DMS 273 treated with DMSO at 0.1 percent for 48 hours (cell line): ENCODE data around the gene TLL1.

ENCODE experiments used
- DNase-seq: peaks from one replicate; lab custom pipeline; 2025; lab: John Stamatoyannopoulos, UW

Gene TLL1

DNA sequence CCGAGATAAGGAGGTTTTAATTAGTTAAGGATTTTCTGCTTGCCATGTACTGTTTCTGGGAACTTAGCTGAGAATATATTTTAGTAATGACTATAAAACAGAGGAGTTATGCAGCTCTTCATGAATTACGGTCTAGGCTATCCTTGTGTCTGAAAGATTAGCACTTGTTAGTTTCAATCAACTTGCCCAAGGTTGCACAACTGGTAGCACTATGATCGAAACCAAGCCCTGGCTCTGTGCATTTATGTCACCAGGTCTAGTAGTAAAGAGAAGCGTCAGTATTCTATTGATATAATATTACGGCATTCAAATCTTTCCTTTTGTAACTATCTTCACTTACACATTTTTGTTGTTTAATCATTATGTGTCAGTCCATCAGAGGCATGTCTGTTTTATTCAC is 176.0 kb downstream of the TLL1 start:
- DNase-seq, result no peak

DNA sequence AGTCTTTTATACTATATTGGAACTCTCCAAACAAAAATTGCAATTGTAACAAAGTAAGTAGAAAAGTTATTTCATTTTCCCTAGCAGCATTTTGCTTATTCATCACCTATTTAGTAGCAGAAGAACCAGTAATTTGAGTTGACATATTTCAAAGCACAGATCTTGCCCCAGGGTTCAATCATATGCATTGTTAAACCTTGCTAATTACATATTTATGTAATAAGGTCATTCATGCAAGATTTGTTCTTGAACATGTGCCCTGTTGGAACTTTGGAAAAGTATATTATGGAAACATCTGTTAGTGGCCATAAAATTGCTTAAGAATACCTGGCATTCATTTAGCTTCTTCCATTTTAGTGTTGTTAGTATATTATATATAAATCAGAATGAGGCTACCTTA is 191.7 kb downstream of the TLL1 start:
- DNase-seq, result no peak

DNA sequence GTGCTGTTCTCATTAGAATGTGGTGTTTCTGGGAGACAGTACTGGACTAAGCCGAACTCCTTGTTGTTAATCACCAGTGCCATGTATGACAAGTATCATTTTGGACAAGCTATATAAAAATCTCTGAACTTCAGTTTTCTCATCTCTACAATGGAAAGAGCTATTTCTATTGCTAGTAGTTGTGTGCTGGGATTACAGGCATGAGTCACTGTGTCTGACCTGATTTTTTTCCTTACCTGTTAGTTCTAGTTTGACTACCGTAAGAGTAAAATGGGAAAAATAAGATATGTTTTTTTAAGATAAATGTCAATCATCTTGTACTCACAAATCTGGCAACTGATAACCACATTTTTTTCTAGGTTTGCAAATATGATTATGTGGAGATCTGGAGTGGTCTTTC is 192.3 kb downstream of the TLL1 start:
- no peak for DNase-seq

DNA sequence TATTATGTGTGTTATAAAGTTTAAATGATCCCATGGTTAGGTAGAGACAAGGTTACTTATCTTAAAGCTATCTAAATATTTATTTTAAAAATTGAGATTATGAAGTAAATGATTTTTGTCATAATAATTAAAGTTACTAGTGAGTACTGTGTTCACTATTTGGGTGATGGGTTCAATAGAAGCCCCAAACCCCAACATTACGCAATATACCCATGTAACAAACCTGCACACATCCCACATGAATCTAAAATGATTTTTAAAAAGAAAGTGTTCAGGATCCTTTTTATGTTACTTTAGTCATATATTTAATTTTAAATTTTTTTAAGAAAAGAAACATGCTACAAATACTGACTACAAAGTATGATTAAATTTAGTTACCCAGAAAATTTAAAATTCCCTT is 193.9 kb downstream of the TLL1 start:
- DNase-seq, result no peak

DNA sequence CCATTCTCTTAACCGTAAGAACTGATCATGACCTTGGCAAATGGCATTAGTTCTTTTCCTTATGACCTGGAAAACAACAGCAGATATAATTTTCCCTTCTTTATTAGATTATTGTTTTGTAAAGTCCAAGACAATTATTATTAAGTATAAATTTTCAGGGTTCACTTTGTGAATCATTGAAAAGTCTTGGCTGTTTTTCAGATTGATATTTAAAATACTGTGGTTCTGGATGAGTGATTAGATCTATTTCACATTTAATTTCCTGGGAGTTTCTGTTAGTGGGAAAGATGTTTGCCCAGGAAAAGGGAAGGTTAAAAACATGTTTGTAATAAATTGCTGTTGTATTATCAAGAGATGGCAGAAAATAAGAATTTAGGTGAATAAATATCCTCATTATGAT is 194.9 kb downstream of the TLL1 start:
- DNase-seq, result no peak

DNA sequence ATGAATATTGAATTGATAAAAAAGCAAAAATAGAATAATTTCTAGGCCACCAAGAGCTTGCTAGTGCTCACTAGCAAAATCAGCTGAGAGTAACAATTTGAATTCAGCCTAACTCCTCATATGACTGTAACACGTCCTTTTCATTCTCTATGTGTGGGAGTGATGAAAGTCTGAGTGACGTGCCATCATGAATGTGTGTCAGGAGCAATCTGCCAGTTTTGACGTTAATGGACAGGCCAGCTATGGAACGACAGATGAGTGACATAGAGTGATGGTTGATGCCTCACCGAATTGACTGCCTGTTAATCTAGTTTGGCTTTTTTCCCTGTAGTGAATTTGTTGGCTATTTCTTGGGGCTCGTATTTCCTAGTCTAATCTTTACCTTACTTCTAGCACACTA is 200.7 kb downstream of the TLL1 start:
- DNase-seq, result no peak

DNA sequence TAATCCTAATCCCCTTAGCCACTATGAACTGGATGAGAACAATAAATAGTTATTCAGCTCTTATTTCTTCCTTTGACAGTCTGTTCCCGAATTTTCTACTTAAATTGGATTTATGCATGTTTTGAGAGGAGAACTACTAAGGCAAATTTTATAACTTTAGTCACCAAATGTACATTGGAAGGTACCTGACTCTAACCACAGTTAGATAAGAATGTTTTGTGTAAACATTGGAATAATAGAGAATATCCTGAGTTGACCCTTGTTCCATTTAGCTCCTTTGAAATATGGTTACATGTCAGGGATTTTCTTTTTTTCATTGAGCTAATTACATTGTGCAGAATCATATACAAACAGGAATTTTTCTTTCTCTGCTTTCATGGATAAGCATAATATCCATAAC is 202.6 kb downstream of the TLL1 start:
- no peak for DNase-seq

DNA sequence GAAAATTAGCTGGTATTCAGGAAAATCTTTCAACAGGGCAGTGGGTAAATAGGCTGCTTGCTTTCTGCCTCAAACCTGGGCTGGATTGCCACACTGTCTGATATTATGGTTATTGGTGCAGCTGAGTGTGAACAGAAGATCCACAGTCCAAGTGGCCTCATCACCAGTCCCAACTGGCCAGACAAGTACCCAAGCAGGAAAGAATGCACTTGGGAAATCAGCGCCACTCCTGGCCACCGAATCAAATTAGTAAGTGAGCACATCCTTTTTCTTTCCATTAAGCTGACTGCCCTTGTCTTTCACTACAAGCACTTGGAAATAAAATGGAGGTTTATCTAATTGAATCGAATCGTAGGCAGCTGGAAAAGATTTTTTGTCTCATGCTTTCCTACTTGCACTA is 204.7 kb downstream of the TLL1 start:
- no peak for DNase-seq

DNA sequence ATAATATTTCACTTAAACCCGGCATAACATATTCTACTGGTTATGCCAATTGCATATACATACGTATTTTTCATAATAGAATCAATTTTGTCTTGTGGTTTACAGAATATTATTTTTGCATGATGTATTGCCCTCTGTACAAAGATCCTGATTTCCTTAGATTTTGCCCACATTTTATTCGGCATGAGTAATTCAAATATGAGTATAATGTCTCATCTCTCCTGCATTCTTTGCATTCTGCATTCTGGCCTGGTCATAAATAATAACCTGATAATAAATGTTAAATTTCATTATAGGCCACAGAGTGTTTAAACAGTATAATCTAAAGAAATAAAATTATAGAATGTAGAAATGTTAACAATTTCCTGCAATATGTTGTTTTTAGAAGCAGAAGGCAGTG is 205.3 kb downstream of the TLL1 start:
- no peak for DNase-seq

DNA sequence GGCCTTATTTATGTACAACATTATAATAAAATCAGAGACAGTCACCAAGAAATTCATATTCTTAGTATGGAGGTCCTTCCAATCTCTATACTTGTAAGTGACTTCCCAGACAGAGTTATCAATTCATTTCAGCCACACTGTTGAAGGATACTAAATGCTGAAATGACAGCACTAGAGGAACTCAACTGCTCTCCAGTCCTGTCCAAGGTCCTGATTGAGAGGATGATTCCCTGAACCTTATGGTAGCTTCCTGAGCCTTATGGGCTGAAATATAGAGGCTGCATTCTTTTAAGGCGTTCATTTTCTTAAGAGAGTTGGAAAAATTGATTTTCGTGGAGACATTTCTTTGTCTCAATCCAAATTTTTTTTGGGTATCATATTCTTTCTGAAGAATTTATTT is 205.9 kb downstream of the TLL1 start:
- DNase-seq, result no peak

DNA sequence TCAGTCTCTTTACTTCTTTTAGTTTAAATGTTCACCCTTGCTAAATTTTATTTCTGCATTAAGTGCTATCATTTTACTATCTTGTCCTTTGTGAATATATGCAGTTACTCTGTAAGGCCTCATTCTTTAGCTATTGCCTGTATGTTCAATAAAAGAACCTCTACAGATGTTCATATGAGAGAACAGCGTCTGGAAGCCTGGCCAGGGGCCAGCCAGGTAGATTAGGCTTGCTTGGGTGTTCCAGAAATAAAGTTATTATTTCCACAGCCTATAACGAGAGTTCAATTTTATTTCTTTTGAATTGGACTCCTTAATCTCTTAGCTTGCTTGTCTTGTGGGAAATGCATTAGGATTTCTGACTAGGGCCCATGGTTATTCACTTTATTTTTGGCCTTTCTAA is 214.5 kb downstream of the TLL1 start:
- no peak for DNase-seq

DNA sequence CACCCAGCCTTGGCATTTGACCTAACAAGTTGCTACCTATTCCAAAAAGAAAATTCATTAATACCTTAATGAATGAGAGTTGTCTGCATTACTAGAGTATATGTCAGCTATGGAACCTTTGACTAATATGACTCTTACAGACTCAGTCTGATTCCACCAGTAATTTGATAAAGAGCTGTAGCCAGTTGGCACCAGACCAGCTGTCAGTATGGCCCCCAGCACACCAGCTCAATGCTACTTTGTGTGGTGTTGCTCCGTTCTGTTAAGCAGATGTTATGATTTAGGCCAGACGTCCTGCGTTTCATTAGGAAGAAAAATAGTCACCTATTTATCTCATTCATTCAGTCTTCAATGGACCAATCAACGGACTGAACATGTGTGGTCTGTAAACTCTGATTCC is 215.5 kb downstream of the TLL1 start:
- no peak for DNase-seq

DNA sequence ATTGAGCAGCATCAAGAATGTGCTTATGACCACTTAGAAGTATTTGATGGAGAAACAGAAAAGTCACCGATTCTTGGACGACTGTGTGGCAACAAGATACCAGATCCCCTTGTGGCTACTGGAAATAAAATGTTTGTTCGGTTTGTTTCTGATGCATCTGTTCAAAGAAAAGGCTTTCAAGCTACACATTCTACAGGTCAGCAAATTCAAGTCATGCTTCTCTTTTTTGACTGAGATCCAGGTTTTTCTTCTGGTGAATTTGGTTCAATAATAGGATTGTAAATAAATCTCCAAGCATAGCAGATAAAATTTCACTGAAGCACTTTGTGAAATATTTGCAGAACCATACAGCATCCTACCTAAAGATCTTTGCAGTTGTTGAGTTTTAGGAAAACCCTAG is 218.1 kb downstream of the TLL1 start:
- no peak for DNase-seq

DNA sequence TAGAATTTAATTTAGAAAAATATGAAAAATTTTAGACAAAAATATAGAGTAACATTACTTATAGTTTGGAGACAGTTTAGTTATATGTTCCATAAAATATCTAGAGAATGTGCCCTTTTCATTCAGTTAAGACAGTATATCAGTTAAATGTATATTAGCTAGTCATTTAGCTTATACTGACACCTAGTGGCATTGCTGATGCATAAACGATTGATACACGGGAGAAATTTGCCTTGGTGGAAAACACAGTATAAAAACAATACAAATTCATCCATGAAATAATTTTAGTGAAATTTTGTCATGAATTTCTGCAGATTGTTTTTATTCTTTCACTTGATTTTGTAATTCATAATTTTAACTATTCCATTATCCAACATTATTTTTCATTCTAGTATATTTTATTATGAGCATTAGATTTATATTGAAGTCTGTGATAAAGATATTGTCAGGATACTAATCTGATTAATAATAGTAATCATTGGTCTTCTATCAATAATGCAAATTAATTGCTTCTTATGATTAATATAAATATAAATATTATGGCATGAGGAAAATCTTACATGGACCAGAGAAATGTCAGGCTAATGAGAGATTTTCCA is 219.0 kb downstream of the TLL1 start:
- no peak for DNase-seq

DNA sequence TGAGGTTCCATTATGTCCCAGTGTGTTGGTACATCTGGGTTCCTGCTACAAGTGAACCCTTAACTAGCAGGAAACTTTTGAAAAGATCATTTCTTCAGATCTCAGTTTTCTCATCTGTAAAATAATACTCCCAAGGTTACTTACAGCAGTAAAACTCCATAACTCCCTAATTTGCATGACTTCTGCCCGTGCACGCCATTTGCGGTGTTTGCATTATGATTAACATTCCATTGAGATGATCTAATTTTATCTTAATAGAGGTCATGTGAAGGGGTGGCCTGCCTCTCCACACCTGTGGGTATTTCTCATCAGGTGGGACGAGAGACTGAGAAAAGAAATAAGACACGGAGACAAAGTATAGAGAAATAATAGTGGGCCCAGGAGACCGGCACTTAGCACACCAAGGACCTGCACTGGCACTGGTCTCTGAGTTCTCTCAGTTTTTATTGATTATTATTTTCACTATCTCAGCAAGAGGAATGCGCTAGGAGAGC is 219.8 kb downstream of the TLL1 start:
- no peak for DNase-seq

DNA sequence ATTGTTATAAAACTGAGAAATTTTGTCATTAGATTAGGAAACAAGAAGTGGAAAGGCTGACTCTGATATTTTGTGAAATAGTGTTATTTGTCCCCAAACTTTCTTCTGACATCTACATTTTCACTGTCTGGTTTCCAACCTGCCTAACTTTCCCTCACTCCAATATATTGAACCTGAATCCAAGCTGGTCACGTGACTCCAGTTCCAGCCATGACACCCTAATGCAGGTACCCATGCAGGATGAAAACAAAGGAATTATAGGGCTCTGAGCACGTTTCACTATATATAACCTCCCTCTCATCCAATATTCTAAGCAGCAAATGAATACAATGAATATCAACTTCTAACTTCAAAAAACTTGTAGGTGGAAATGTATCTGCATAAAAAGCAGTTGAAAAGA is 231.6 kb downstream of the TLL1 start:
- DNase-seq, result no peak

DNA sequence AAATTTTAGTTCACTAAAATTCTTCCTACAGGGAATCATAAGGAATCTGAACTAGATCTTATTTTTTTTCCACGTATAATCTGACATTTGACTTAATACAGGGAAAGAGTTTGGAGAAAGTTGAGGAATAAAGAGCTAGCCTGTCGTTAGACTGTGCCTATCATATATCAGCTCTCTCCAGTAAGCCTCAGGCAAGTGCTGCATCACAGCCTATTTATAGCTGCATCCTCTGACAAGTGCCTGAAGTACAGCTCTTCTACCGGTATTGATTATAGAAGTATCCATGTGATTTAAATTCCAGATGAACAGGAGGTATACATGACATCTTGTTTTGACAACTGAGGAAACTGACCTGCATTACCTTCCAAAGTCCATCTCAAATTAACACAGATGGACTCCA is 248.9 kb downstream of the TLL1 start:
- DNase-seq, result no peak

DNA sequence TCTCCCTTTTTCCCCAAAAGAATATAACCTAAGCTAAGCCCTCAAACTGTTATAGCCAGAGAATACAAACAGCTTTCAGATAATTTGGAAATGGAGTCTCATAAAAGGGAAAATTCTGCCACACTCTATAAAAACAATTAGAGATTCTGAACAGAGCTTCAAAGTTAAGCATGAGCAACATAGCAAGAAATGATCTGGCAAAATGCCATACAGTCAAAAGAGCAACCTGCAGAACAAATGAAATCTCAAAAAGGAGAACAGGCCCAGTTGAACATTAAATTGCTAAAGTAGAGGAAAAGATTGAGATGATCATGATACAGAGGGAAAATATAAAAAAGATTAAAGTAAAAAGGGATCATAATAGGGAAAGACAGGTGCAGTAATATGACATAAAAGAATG is 250.5 kb downstream of the TLL1 start:
- DNase-seq, result no peak

DNA sequence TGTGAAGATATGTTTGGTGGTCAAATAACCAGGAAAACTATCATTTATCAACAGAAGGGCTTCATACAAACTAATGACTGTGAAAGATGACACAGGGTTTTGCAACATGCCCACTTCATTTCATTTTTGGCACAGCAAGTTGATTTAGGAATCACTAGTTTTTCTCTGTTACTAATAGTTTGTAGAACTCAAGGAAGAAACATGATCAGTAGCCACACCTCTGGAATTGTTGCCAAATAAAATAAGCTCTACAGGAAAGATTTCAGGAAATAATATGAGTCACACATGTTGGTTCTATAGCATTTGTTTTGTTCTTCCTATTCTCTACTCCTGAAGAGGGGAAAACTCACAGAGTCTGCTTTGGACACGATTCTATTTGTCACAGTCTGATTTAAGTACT is 255.4 kb downstream of the TLL1 start:
- DNase-seq, result no peak

DNA sequence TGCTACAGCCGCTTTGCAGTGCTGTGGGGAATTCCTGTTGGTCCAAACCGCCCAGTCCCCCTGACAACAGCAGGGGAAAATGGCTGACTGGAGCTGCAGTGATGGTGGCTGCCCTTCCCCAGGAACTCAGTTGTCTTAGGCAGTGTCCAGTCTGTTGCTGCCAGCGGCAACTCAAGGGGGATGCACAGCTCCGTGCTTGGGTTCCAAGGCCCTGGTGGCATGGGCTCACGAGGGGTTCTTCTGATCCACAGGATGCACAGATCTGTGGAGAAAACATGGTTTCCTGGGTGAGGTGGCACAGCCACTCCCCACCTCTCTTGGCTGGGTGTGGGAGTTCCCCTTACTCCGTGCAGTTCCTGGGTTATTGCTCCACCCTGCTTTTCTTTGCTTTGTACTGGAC is 261.2 kb downstream of the TLL1 start:
- DNase-seq, result no peak

DNA sequence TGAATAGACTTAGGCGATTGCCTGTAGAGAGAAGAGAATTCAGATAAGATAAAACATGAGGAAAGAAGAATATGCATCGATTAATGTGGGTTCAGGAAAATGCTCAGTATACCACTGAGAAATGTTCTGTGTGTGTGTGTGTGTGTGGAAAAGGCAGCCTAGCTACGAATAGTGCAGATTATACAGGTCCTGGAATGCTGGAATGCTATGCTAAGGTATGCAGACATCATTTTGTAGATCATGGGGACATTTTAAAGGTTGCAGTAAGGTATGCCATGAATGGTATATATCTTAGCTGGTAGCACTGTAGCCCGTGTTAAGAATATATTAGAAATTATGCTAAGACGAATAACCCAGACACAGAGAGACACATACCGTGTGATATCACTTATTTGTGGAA is 267.9 kb downstream of the TLL1 start:
- DNase-seq, result no peak

DNA sequence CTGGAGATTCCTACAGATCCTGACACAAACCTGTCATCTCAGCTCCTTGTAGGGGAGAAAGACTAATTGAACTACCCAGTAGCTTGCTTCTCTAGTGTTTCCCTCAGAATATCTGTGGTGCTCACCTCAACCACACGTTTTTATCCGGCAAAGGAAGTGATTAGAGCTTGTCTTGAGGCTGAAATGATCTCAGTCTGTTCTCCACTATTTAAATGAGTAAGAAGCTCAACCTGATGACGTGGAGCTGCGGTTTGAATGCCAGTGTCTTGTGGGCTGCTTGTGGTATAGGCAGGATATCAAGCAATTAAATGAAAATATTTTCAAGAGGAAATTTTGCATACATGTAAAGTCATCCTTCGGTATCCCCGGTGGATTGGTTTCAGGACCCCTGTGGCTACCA is 270.2 kb downstream of the TLL1 start:
- no peak for DNase-seq

DNA sequence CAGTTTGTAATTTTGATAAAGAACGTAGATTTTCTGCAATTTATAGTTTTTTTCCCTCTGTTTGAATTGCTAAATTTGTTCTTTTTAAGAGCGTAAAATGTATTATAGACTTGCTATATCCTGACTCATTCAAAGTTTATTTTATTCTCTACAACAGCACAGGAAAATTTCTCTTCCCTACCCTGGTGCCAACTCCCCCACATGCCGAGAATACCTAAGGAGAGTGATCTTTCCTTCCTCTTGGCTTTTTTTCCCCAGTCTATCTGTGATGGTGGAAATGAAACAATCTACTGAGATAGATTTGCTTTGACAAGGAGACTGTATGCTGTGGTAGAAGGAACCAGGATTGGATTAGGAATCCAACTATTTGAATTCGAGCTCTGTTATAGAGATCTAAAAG is 271.6 kb downstream of the TLL1 start:
- no peak for DNase-seq

DNA sequence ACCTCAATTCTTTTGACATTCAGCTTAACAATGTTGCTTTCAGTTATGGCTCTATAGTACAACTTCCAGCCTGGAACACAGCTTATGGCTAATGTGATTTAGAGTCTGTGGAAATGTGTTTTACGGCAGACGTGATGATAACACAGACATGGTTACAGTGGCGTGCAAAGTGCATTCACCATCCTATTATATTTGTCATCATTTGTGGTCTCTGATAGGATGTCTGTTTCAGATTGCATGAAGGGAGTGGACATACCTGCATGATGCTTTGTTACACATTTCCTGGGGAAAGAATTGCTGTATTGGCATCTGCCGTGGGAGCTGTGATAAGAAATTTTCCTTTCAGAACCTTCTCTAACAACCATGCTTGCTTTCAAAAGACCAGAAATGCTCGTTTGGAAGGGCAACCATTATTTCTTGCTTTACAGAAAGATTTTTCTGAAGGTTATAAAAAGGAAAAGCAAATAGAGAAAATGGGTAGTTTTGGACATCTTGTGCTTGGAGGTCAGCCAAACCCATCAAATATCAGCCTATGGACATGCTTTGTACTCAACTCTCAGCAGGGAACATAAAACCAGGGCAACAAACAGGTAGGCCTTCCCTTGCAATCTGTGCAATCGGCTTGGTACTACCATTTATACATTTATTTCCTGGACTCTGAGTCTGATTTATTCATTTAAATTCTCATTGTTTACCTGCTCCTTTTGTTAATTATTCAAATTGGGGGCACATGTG is 273.9 kb downstream of the TLL1 start:
- DNase-seq, result no peak
